ENCODE results near the gene PRKAG2.

PRKAG2 gene

DNA sequence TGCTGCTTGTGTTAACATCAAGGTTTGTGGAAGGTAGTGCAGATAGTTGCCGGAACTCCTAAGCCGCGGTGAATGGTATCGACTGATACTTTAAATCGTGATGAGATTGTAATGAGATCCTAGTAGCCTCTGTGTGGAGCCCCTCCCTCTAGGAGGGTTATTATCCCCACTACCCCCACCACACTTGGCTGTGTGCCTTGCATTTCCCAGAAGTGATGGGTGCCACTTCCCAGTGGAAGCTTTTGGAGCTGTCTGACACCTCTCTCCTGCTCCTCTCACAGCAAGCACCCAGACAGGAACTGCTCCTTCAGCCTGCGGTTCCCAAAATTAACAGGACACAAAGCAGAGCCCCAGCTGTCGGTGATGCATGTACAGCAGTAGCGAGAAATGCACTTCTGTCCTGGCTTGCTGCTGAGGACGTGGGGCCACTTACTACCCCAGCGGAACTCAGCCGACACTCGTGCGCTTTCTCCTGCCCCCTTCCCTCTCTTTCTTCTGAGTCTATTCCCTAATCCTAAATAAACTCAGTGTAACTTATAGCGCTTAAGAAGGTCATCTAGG lies 52.5 kb downstream of the PRKAG2 start:
- Histone ChIP-seq H3K9ac (ENCODE audit: low read length) (no peak overlapping the region), H2BK12ac (ENCODE audit: low read length) (no peak overlapping the region), H3K9me3 (ENCODE audit: insufficient read depth, low read depth, low read length) (no peaks in the 10 kb centered on the region), H3K14ac (ENCODE audit: low read length) (no peak overlapping the region), H3K23ac (ENCODE audit: low read length) (no peak overlapping the region), H2AK5ac (ENCODE audit: low read length) (no peak overlapping the region), H3K79me1 (ENCODE audit: low read length) (no peaks in the 10 kb centered on the region), H2BK120ac (ENCODE audit: insufficient read depth, low read length, poor library complexity) (no peak overlapping the region), H3K27ac (ENCODE audit: low read depth, low read length) (no peak overlapping the region), H3K4me1 (ENCODE audit: control insufficient read depth in 1 of 2, insufficient read depth in 2 of 2, low read length in 2 of 2) (no peaks in the 10 kb centered on the region), H3K4me2 (ENCODE audit: low read length) (no peak overlapping the region), H3K4ac (ENCODE audit: low read depth, low read length) (no peak overlapping the region), H2AFZ (ENCODE audit: insufficient read depth, low read length, poor library complexity) (no peak overlapping the region), H3K36me3 (ENCODE audit: control insufficient read depth in 1 of 2, insufficient read depth in 2 of 2, low read length in 2 of 2) (no peaks in the 10 kb centered on the region), H4K91ac (ENCODE audit: low read depth, low read length) (no peak overlapping the region), H3K4me3 (ENCODE audit: low read depth, low read length) (no peak overlapping the region), H3K79me2 (ENCODE audit: control insufficient read depth, insufficient read depth, low read length, poor library complexity) (no peaks in the 10 kb centered on the region), H3K27me3 (ENCODE audit: insufficient read depth, low read length) (no peaks in the 10 kb centered on the region), H4K8ac (ENCODE audit: low read depth, low read length) (no peak overlapping the region), H4K12ac (ENCODE audit: low read depth, low read length) (no peak overlapping the region), H3K18ac (ENCODE audit: low read length) (no peak overlapping the region), H2BK5ac (ENCODE audit: low read depth, low read length, poor library complexity) (no peak overlapping the region)
- no peak for DNase-seq
- no CpG with 5 or more reads among the region's 14 CpGs for WGBS (ENCODE audit: extremely low coverage, insufficient coverage, insufficient read length)

DNA sequence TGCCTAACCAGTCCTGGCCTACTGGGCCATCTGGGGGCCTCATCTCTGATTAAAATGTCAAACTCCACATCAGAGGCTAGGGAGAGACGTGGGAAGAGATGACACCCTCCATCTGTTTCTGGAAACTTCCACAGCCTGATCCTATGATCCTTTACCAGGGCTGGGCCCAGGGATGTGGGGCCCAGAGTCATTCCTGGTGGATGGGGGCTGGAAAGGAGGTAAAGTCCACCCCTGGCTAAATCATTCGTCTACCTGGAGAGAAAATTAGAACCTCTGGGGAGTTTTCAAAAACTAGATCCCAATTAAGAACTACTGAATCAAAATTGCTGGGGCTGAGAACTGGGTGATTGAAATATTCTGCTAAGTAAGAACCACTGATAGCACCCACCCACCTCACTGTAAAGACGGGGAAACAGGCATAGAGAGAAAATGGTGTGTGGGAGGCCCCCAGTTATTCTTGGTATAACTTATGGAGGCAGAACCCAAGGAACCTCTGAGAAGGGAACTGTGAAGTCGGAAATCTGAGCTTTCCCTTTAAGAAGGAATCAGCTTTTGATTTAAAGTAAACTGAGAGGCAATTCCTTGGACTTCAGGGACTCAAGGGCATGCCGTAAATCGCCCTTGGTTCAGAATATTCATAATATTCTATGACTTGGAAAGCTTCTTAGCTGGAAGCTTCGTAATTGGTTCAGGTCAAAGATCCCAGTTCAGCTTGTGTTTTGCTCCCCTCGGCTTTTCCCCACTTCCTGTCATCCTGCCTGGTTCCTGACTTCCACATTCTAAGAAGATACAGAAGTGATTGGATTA lies 53.1 kb downstream of the PRKAG2 start:
- Histone ChIP-seq H3K18ac (ENCODE audit: low read length) (no peak overlapping the region), H3K23ac (ENCODE audit: low read length) (no peak overlapping the region), H3K79me2 (ENCODE audit: control insufficient read depth, insufficient read depth, low read length, poor library complexity) (no peaks in the 10 kb centered on the region), H3K27ac (ENCODE audit: low read depth, low read length) (no peak overlapping the region), H3K9ac (ENCODE audit: low read length) (no peak overlapping the region), H3K27me3 (ENCODE audit: insufficient read depth, low read length) (no peaks in the 10 kb centered on the region), H3K4me2 (ENCODE audit: low read length) (no peak overlapping the region), H4K8ac (ENCODE audit: low read depth, low read length) (no peak overlapping the region), H3K79me1 (ENCODE audit: low read length) (no peaks in the 10 kb centered on the region), H3K14ac (ENCODE audit: low read length) (no peak overlapping the region), H3K4me3 (ENCODE audit: low read depth, low read length) (no peak overlapping the region), H3K36me3 (ENCODE audit: control insufficient read depth in 1 of 2, insufficient read depth in 2 of 2, low read length in 2 of 2) (no peaks in the 10 kb centered on the region), H3K4me1 (ENCODE audit: control insufficient read depth in 1 of 2, insufficient read depth in 2 of 2, low read length in 2 of 2) (peaks cover 0 to 2% of the 10 kb centered on the region in 2 experiments), H4K12ac (ENCODE audit: low read depth, low read length) (no peak overlapping the region), H2BK5ac (ENCODE audit: low read depth, low read length, poor library complexity) (no peak overlapping the region), H2AK5ac (ENCODE audit: low read length) (no peak overlapping the region), H4K91ac (ENCODE audit: low read depth, low read length) (no peak overlapping the region), H3K9me3 (ENCODE audit: insufficient read depth, low read depth, low read length) (no peaks in the 10 kb centered on the region), H3K4ac (ENCODE audit: low read depth, low read length) (no peak overlapping the region), H2AFZ (ENCODE audit: insufficient read depth, low read length, poor library complexity) (no peak overlapping the region), H2BK12ac (ENCODE audit: low read length) (no peak overlapping the region), H2BK120ac (ENCODE audit: insufficient read depth, low read length, poor library complexity) (no peak overlapping the region)
- DNase-seq = no peak
- no CpG with 5 or more reads among the region's 8 CpGs for WGBS (ENCODE audit: extremely low coverage, insufficient coverage, insufficient read length)

DNA sequence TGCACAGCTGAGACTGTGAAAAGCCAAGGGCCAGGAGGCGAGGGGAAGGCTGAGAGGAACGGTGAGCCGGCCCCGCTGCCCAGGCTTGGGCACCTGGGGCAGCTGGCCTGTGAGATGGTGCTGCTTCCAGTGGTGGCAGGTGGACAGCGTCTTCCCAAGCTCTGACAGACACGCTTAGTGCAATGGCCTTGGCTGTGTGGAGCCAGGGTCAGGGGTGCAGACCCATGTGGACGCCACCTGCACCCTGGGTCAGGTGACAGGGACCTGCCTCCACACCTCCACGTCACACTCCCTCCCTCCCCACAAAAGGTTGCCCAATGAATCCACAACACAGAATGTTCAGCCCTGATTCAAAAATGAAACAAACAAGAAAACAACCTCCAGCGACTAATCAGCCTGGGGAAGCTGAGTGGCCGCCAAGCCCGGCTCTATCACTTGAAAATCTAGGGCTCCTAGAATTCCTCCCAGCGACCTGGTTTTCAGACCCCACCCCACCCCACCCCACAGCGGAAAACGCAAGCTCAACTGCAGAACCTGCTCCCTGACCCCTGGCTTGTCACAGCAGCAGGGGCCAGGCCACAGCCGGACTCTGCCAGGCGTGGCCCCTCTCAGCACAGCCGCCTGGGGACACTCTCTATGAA lies 54.3 kb downstream of the PRKAG2 start:
- H4K91ac ChIP-seq (ENCODE audit: low read depth, low read length) = no peak overlapping the region
- no peak overlapping the region for H3K18ac ChIP-seq (ENCODE audit: low read length)
- no peak overlapping the region for H3K14ac ChIP-seq (ENCODE audit: low read length)
- H2AK5ac ChIP-seq (ENCODE audit: low read length) = no peak overlapping the region
- no peaks in the 10 kb centered on the region for H3K27me3 ChIP-seq (ENCODE audit: insufficient read depth, low read length)
- no peak overlapping the region for H2BK5ac ChIP-seq (ENCODE audit: low read depth, low read length, poor library complexity)
- no peak overlapping the region for H2BK120ac ChIP-seq (ENCODE audit: insufficient read depth, low read length, poor library complexity)
- no peak overlapping the region for H2AFZ ChIP-seq (ENCODE audit: insufficient read depth, low read length, poor library complexity)
- peaks cover 0 to 2% of the 10 kb centered on the region in 2 experiments for H3K4me1 ChIP-seq (ENCODE audit: control insufficient read depth in 1 of 2, insufficient read depth in 2 of 2, low read length in 2 of 2)
- no peak for DNase-seq
- no peak overlapping the region for H2BK12ac ChIP-seq (ENCODE audit: low read length)
- H3K79me2 ChIP-seq (ENCODE audit: control insufficient read depth, insufficient read depth, low read length, poor library complexity) = no peaks in the 10 kb centered on the region
- H3K4me3 ChIP-seq (ENCODE audit: low read depth, low read length) = no peak overlapping the region
- no peak overlapping the region for H4K12ac ChIP-seq (ENCODE audit: low read depth, low read length)
- WGBS (ENCODE audit: extremely low coverage, insufficient coverage, insufficient read length) = no CpG with 5 or more reads among the region's 17 CpGs
- H3K23ac ChIP-seq (ENCODE audit: low read length) = no peak overlapping the region
- H4K8ac ChIP-seq (ENCODE audit: low read depth, low read length) = no peak overlapping the region
- H3K9ac ChIP-seq (ENCODE audit: low read length) = no peak overlapping the region
- H3K36me3 ChIP-seq (ENCODE audit: control insufficient read depth in 1 of 2, insufficient read depth in 2 of 2, low read length in 2 of 2) = no peaks in the 10 kb centered on the region
- H3K9me3 ChIP-seq (ENCODE audit: insufficient read depth, low read depth, low read length) = no peaks in the 10 kb centered on the region
- H3K79me1 ChIP-seq (ENCODE audit: low read length) = no peaks in the 10 kb centered on the region
- H3K4me2 ChIP-seq (ENCODE audit: low read length) = no peak overlapping the region
- H3K27ac ChIP-seq (ENCODE audit: low read depth, low read length) = no peak overlapping the region
- no peak overlapping the region for H3K4ac ChIP-seq (ENCODE audit: low read depth, low read length)

DNA sequence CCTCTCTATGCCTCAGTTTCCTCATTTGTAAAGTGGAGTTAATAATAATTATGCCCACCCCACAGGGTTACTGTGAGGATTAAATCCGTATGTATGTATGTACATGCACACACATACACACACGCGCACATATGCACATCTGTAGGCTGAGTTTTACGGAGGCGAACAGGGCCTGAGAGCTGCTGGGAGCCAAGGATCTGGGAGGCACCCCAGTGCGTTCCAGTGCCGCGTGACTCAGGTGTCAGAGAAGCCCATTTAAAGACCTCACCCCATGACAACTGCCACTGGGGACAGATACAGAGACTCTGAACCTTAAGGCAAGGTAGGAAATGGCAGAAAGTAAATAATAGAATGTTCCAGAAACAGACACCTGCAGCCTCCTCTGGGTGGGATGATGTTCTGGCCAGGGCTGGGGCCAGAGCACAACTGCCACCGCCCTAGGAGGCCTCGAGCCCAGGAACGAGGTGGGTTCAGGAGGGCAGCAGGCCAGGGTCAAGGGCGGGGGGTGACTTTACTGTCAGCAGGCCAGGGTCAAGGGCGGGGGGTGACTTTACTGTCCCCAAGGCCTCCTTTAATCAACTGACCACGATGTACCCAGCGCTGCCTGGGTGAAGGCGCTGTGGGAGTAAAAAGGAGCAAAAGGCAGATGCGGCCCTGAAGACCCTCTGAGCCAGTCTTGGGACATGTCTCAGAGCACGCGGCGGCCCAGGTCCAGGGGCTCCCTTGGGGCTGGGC lies 54.9 kb downstream of the PRKAG2 start:
- H2BK12ac ChIP-seq (ENCODE audit: low read length) = no peak overlapping the region
- peaks cover 0 to 2% of the 10 kb centered on the region in 2 experiments for H3K4me1 ChIP-seq (ENCODE audit: control insufficient read depth in 1 of 2, insufficient read depth in 2 of 2, low read length in 2 of 2)
- H3K23ac ChIP-seq (ENCODE audit: low read length) = no peak overlapping the region
- no peaks in the 10 kb centered on the region for H3K36me3 ChIP-seq (ENCODE audit: control insufficient read depth in 1 of 2, insufficient read depth in 2 of 2, low read length in 2 of 2)
- no peak overlapping the region for H3K27ac ChIP-seq (ENCODE audit: low read depth, low read length)
- H3K27me3 ChIP-seq (ENCODE audit: insufficient read depth, low read length) = no peaks in the 10 kb centered on the region
- WGBS (ENCODE audit: extremely low coverage, insufficient coverage, insufficient read length) = no CpG with 5 or more reads among the region's 20 CpGs
- no peak overlapping the region for H4K12ac ChIP-seq (ENCODE audit: low read depth, low read length)
- H3K14ac ChIP-seq (ENCODE audit: low read length) = no peak overlapping the region
- no peaks in the 10 kb centered on the region for H3K79me1 ChIP-seq (ENCODE audit: low read length)
- H4K91ac ChIP-seq (ENCODE audit: low read depth, low read length) = no peak overlapping the region
- no peak for DNase-seq
- no peak overlapping the region for H3K4me3 ChIP-seq (ENCODE audit: low read depth, low read length)
- H3K4ac ChIP-seq (ENCODE audit: low read depth, low read length) = no peak overlapping the region
- H2BK120ac ChIP-seq (ENCODE audit: insufficient read depth, low read length, poor library complexity) = no peak overlapping the region
- no peak overlapping the region for H4K8ac ChIP-seq (ENCODE audit: low read depth, low read length)
- H2AK5ac ChIP-seq (ENCODE audit: low read length) = no peak overlapping the region
- no peak overlapping the region for H3K18ac ChIP-seq (ENCODE audit: low read length)
- no peak overlapping the region for H3K9ac ChIP-seq (ENCODE audit: low read length)
- no peak overlapping the region for H2BK5ac ChIP-seq (ENCODE audit: low read depth, low read length, poor library complexity)
- no peak overlapping the region for H2AFZ ChIP-seq (ENCODE audit: insufficient read depth, low read length, poor library complexity)
- H3K4me2 ChIP-seq (ENCODE audit: low read length) = no peak overlapping the region
- H3K9me3 ChIP-seq (ENCODE audit: insufficient read depth, low read depth, low read length) = no peaks in the 10 kb centered on the region
- no peaks in the 10 kb centered on the region for H3K79me2 ChIP-seq (ENCODE audit: control insufficient read depth, insufficient read depth, low read length, poor library complexity)

Data from trophoblast cell (in vitro differentiated cells and primary cell).